HG03135 (cell line): Measurements from ENCODE around the gene B3GAT1.
A peak's percentile ranks its signal among the peaks of the same experiment; 100 is the strongest.

Experiments
- ATAC-seq: cut with Tn5 transposase; IDR thresholded peaks from one replicate; pipeline ENCODE4 v1.9.1; 2021; ENCODE audit warnings: mild to moderate bottlenecking, moderate library complexity; ENCODE audit not compliant: unreplicated experiment

Gene B3GAT1

DNA sequence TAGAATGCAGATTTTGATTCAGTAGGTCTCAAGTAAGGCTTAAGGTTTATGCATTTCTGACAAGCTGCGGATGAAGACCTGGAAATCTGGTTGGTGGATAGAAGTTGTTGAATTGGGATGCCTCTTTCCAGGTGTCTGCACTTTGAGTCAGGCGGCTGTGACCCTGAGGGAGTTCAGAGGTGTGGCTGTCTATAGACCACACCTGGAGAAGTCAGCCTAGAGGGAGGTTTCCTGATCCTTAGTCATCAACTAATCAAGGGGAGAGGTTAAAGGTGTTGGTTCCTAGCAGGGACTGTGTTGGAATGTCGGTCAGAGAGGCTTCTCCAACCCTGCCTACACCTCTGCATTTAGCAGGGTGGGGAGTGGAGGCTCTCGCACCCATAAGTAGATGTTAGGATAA, 72.3 kb downstream of the B3GAT1 start:
- ATAC-seq: no peak

DNA sequence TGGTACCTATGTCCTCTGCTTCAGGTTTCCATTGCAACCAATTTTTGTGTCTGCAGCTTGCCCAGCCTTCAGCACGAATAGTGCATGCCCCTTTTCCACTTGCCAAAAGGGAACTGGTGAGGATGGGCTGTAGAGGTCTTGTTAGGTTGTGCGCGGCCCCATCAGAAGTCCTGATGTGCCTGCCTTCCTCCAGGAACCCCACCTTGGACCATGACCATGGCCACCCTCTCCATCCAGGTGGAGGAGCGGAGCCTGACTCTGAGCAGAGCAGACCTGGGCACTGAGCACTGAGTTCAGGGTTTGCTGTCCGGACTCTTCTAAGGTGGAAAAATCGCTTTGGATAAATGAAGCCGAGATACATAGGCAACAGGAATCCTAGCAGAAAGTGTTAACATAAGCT, 73.4 kb downstream of the B3GAT1 start:
- ATAC-seq: no peak

DNA sequence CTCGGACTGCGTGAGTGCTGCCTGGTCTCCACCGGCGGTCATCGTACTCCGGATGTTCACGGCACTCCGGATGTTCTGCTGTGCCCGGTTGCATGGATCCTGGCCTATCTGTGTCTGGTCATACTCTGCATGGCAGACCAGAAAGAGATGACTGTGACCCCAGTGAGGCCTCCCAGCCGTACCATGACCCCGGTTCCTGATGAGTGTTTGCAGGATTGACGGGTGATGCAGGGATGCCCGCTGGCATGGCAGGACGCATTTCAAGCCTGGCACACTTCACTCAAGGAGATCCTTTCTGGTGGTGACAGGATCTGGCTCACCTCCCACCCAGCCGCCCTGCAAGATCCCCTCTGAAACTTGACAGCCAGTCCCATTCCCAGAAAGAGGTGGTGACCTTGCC, 74.0 kb downstream of the B3GAT1 start:
- no peak for ATAC-seq

- ATAC-seq: no peak
Observed at GRCh38 chr11:134337051-134337450, 75.0 kb downstream of the B3GAT1 start.

- ATAC-seq: no peak
Observed at GRCh38 chr11:134334796-134335571, 77.1 kb downstream of the B3GAT1 start.

DNA sequence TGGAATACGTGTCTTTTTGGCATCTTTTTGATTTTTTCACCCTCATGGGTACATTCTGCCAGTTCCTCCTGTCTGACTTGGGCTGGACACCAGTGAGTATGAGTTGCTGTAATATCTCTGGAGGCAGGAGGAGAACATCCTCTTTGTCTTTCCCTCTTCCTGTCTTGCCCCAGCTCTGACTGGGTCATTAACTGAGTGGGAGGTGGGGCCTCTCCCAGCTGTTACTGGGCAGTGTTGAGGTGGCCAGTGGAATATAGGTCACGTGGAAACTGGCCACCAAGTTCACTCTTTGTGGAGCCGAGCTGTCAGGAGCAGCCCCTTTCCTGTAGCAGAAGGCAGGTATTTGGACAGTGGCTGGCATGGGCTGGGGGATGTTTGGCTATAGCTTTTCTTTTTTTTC, 78.1 kb downstream of the B3GAT1 start:
- ATAC-seq: no peak

- no peak for ATAC-seq
Observed at GRCh38 chr11:134333312-134333711, 78.7 kb downstream of the B3GAT1 start.

GRCh38 chr11:134332782-134333181, 79.3 kb downstream of the B3GAT1 start:
- no peak for ATAC-seq

DNA sequence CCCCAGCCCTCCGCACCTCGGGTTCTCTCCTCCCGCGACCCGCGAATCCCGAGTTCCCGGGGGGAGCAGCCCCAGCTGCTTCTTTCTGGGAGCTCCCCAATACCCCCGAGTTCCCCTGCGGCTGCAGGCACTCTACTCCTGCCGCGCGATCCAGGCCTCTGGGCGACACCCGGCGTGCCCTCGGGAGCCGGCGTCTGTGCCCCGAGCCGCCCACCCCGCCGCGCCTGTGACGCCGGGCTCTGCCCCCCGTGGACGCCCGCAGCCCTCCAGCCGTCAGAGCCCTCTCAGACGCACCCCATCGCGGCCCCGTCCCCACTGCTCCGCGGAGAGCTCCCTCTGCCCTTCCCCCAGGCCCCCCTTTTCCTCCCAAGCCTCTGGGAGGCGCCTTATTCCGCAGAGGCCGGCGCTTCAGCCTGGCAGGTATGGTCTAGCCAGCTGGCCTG, 79.8 kb downstream of the B3GAT1 start:
- no peak for ATAC-seq

GRCh38 chr11:134331354-134332188, 80.5 kb downstream of the B3GAT1 start, which contains the start of gene GLB1L2:
GLB1L2 (plus strand) TSS chr11:134331988; CDS start chr11:134332062, 74 bp downstream.
- ATAC-seq: peak; percentile 92

DNA sequence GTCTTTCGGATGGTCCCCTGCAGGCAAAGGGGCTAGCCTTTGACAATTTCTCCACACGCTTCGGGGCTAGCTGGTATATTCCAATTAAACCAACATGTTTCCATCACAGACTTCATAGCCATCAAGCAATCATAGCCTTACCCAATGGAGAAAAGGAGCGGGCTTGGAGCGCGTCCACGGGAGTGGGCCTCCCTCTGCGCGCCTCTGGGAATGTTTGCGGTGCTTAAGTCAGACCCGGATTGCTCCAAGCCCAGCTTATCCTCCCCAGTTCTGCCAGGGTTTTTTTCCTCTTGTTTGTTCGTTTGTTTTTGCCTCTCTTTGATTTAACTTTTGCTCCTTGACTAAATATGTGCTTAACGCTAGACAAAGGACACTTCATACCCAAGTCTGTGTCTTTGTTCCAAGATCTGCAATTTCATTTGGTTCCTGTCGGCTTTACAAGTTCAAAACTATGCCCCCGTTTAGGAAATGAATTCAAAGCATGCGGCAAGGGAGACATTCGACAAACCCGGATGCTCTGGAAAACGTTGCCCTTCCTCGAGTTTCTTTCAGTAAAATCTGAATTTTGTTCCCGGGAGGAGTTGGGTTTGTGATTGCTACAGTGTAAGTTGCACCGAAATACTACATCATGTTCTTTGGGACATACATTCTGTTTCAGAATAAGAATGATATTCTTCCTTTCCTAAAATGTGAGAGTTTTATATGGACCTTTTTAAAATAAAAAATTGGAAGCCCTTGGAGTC, 81.3 kb downstream of the B3GAT1 start:
- no peak for ATAC-seq
